NK-92 treated with Interleukin-12 subunit alpha and Interleukin-12 subunit beta, amount 100 ng/mL, for 24 hours (cell line): ENCODE data around the gene ADAM12.
"Not testable (repeated sequence)": the region's sequence is repeated elsewhere in the genome, so short reads cannot be mapped to it uniquely, and the experiment has no call there.

Experiments used
- DNase-seq: peaks from one replicate; lab custom pipeline; 2025; lab: John Stamatoyannopoulos, UW

The ADAM12 gene

DNA sequence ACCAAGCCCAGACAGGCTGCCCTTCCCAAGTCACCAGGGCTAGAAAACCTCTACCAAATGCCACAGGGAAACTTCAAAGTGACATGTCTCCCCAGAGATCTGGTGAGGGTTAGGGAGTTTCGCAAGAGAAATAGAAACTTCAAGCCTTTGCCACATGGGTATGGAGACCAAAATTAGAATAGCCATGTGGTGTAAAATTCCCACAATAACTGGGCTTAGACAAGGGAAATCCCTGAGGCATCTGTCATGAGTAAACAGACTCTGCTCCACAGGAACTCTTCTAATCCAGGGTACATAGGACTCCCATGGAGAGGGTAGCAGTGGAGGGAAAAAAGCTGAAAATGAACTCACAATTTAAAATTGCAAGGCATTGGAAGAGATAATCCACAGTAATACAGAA, 14.3 kb downstream of the ADAM12 start:
- no peak for DNase-seq

DNA sequence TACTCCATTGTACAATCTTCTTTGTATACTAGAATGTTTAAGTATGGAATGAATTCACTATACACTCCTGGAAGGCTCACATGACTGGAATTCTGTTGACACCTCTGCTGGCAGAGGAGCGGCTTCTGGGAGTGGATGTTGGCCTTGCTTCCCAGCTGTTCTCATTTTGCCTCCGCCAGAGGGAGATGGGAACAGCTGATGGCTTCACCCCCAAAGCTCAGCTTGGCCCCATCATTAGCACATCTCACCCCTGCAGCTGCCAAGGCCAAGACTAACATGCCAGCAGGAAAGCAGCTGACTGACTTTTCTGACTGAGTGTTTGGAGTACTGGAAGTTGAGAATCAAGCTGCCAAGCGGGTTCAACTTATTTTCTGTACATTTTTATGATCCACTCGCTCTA, 15.1 kb downstream of the ADAM12 start:
- DNase-seq, result no peak

- DNase-seq, result no peak
Observed at GRCh38 chr10:126372396-126372795, 15.9 kb downstream of the ADAM12 start.

- DNase-seq, result no peak
Observed at GRCh38 chr10:126369125-126369710, 19.1 kb downstream of the ADAM12 start.

- no peak for DNase-seq
Observed at GRCh38 chr10:126357169-126357568, 31.1 kb downstream of the ADAM12 start.

GRCh38 chr10:126353666-126354065, 34.6 kb downstream of the ADAM12 start:
- no peak for DNase-seq

DNA sequence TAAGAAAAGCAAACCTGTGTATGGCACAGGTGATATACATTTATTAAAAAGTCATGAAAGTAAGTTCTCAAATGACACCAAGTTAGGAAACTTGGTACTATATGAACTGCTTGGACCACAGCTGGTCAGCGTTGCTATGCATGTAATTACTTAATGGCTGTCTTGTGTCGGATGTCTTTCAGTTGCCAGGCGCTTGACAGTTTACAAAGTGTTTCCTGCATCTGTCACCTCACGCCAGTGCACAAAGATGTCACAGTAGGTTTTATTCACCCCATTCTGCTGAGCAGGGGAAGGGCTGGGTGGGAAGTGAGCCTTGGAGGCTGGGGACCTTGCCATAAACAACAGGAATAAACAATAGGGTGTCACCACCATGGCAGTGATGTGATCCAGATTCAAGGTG, 35.8 kb downstream of the ADAM12 start:
- no peak for DNase-seq

DNA sequence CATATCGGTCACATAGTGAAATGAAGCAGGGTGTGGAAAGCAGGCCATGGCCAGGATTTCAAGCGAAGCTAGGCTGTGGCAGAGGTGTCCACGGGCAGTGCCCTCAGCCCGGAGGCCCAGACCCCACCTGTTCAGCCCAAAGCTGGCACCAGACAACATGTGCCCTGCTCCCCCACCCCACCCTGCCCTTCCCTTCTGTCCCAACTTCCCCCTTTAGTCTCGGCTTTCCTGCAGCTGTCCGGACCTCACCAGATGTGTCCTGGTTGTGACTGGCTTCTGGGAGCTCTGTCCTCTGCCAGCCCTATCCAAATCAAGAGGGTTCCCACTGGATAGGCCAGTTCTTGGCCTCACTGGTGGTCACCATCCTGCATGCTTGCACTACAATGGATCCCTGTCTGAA, 37.3 kb downstream of the ADAM12 start:
- no peak for DNase-seq

GRCh38 chr10:126350216-126350992, 37.9 kb downstream of the ADAM12 start:
- DNase-seq, result no peak

GRCh38 chr10:126349676-126350075, 38.6 kb downstream of the ADAM12 start:
- DNase-seq, result no peak

GRCh38 chr10:126349101-126349500, 39.2 kb downstream of the ADAM12 start:
- DNase-seq, result no peak

- not testable (repeated sequence) for DNase-seq
Observed at GRCh38 chr10:126343496-126343895, 44.8 kb downstream of the ADAM12 start.

DNA sequence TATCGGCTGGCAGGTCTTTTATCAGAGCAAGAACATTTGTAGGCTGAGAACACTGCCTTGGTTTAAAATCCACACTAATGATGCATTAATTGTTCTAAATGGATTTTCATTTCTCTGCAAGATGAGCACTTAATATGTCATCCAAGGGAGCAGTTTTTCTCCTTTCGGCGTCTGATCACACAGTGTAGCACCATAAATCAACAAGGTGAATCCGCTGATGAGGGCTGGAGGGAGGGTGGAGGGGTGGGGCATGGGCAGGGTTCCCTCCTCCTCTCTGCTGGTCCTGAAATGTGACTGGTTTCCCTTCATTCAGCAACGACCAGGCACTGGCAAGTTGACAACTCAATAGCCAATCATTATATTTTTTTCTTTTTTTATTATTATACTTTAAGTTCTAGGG, 45.6 kb downstream of the ADAM12 start:
- DNase-seq, result no peak

- DNase-seq, result no peak
Observed at GRCh38 chr10:126341491-126341890, 46.8 kb downstream of the ADAM12 start.

GRCh38 chr10:126337251-126337810, 50.9 kb downstream of the ADAM12 start:
- no peak for DNase-seq

GRCh38 chr10:126336801-126337200, 51.5 kb downstream of the ADAM12 start:
- no peak for DNase-seq

- no peak for DNase-seq
Observed at GRCh38 chr10:126334272-126334671, 54.0 kb downstream of the ADAM12 start.

DNA sequence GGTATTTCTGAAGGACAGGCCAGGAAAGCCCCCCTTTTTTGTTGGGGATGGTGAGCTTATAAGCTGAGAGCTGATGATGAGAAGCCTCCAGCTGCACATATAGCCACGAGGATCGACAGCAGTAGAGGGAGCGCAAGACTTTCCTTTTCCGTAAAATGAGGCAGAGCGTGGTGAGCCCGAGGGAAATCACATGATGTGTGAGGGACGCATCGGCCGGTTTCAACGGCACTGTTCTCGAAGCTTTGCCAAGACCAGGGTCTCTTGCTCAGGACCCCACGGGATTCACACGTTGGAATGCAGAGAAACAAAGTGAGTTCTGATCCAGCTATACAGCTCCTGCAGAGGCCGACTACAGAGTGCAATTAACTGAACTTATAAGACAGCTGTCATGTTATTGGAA, 55.7 kb downstream of the ADAM12 start:
- no peak for DNase-seq

- no peak for DNase-seq
Observed at GRCh38 chr10:126331101-126331500, 57.2 kb downstream of the ADAM12 start.

GRCh38 chr10:126324826-126325225, 63.5 kb downstream of the ADAM12 start:
- DNase-seq, result no peak

GRCh38 chr10:126321440-126321839, 66.8 kb downstream of the ADAM12 start:
- no peak for DNase-seq

DNA sequence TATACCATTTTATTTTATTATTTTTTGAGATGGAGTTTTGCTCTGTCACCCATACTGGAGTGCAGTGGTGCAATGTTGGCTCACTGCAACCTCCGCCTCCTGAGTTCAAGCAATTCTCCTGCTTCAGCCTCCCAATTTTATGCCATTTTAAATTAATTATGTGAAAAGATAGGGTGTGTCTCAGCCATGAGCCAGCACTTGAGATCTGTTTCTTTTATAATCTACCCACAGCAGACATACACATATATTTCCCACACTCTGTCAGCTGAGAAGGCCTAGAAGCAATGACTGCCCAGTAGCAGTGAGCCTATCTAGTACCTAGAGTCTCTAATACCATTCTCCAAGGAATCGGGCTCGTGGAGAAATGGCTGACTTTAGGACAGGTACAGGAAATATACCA, 70.5 kb downstream of the ADAM12 start:
- DNase-seq, result no peak

GRCh38 chr10:126315494-126316177, 72.6 kb downstream of the ADAM12 start:
- no peak for DNase-seq
